A549 (cell line): ENCODE data around the gene RERE. TPM values are rescaled to one million over a fixed set of nuclear protein-coding genes. Genes with fewer than 3 reads are reported as not detected.

Source experiments
- ATAC-seq, 2 experiments: fragments of 200-7000 bp in 1 of 2; fragments of >200 bp in 1 of 2; cut with Nextera tagmentation in 1 of 2; cut with Tn5 transposase in 1 of 2; 3 replicates each; pipeline versions ENCODE4 v1.8.0 to v1.9.1; 2018 to 2020; ENCODE audit warnings: mild to moderate bottlenecking in 1 of 2, moderate library complexity in 1 of 2
- CTCF ChIA-PET: fragments of 300-600 bp; sonication (Branson Sonifier 250); formaldehyde crosslinking; extraction: SDS; loops from one replicate; lab custom pipeline; 2021; ENCODE audit warnings: antibody characterized with exemption, inconsistent platforms; lab: Yijun Ruan, JAX
- POLR2A ChIA-PET: fragments of 350-600 bp; formaldehyde crosslinking; extraction: SDS; loops from one replicate; lab custom pipeline; 2021; ENCODE audit warnings: antibody characterized with exemption, inconsistent platforms; lab: Yijun Ruan, JAX
- DNase-seq, 2 experiments: peaks; one replicate each; pipeline versions ENCODE4 v3.0.0 to v3.0.0-alpha.2; 2011 to 2016; ENCODE audit warnings: low read depth in 1 of 2, low spot score in 1 of 2
- FAIRE-seq: peaks from 2 replicates; lab custom pipeline; 2011; peaks lifted over from hg19 to GRCh38; lab: Jason Lieb, UNC
- H3K27ac ChIP-seq, 2 experiments: fragments of >200 bp; sonication (Bioruptor Twin); formaldehyde crosslinking; 3 replicates each; pipeline ENCODE4 v1.5.1; 2016 to 2017
- H3K4me1 ChIP-seq: fragments of >200 bp; sonication (Bioruptor Twin); formaldehyde crosslinking; 3 replicates; pipeline ENCODE4 v1.6.1; 2016
- H3K4me2 ChIP-seq: fragments of >200 bp; sonication (Bioruptor Twin); formaldehyde crosslinking; 3 replicates; pipeline ENCODE4 v1.6.1; 2016
- H3K4me3 ChIP-seq: fragments of >200 bp; sonication (Bioruptor Twin); formaldehyde crosslinking; 3 replicates; pipeline ENCODE4 v1.5.1; 2016
- H3K9me3 ChIP-seq: fragments of >200 bp; sonication (Bioruptor Twin); formaldehyde crosslinking; 3 replicates; pipeline ENCODE4 v1.6.1; 2016
- BHLHE40 ChIP-seq: IDR thresholded peaks from 2 replicates; pipeline ENCODE4 v1.6.1; 2012; ENCODE audit warnings: low read depth, low read length, inconsistent platforms
- CEBPB ChIP-seq, 2 experiments: fragments of >200 bp in 1 of 2; sonication (Bioruptor Twin) in 1 of 2; formaldehyde crosslinking in 1 of 2; IDR thresholded peaks; 2 replicates each; pipeline ENCODE4 v1.6.1; 2012 to 2016
- CHD2 ChIP-seq: fragments of 150-350 bp; IDR thresholded peaks from 2 replicates; pipeline ENCODE4 v1.6.1; 2014; ENCODE audit warnings: low read length; ENCODE audit not compliant: partially characterized antibody
- ESRRA ChIP-seq: fragments of 150-350 bp; IDR thresholded peaks from 2 replicates; pipeline ENCODE4 v1.6.1; 2014; ENCODE audit warnings: mild to moderate bottlenecking, low read length, borderline replicate concordance
- FOSB ChIP-seq: fragments of 250-450 bp; sonication (Bioruptor Pico); IDR thresholded peaks from 2 replicates; pipeline ENCODE4 v1.5.0; 2020; ENCODE audit warnings: mild to moderate bottlenecking, moderate library complexity
- FOSL2 ChIP-seq, 2 experiments: fragments of 450-650 bp in 1 of 2; fragments of >200 bp in 1 of 2; sonication (Bioruptor Twin) in 1 of 2; formaldehyde crosslinking; IDR thresholded peaks; 2 replicates each; pipeline versions ENCODE4 v1.5.0 to v1.6.1; 2016 to 2020; ENCODE audit warnings: mild to moderate bottlenecking in 1 of 2, moderate library complexity in 1 of 2
- FOXS1 ChIP-seq: fragments of 250-450 bp; sonication (Bioruptor Pico); IDR thresholded peaks from 2 replicates; pipeline ENCODE4 v1.5.0; 2020; ENCODE audit warnings: mild to moderate bottlenecking, moderate library complexity
- GATA3 ChIP-seq: IDR thresholded peaks from 2 replicates; pipeline ENCODE4 v1.6.1; 2012; ENCODE audit warnings: borderline replicate concordance
- HOXA7 ChIP-seq: fragments of 250-450 bp; sonication (Bioruptor Pico); IDR thresholded peaks from 2 replicates; pipeline ENCODE4 v1.5.0; 2020; ENCODE audit warnings: mild to moderate bottlenecking, moderate library complexity
- HOXB5 ChIP-seq: fragments of 250-450 bp; sonication (Bioruptor Pico); IDR thresholded peaks from 2 replicates; pipeline ENCODE4 v1.5.0; 2020; ENCODE audit warnings: mild to moderate bottlenecking, moderate library complexity
- JUNB ChIP-seq: fragments of >200 bp; sonication (Bioruptor Twin); formaldehyde crosslinking; IDR thresholded peaks from 2 replicates; pipeline ENCODE4 v1.6.1; 2016
- MAFK ChIP-seq: fragments of 450-650 bp; IDR thresholded peaks from 2 replicates; pipeline ENCODE4 v1.6.1; 2014; ENCODE audit not compliant: partially characterized antibody
- MAZ ChIP-seq: fragments of 150-350 bp; IDR thresholded peaks from 2 replicates; pipeline ENCODE4 v1.6.1; 2014; ENCODE audit warnings: antibody characterized with exemption, low read depth, low read length, borderline replicate concordance
- NPAS2 ChIP-seq: fragments of 250-450 bp; sonication (Bioruptor Pico); IDR thresholded peaks from 2 replicates; pipeline ENCODE4 v1.8.0; 2022; ENCODE audit warnings: mild to moderate bottlenecking, moderate library complexity, borderline replicate concordance
- NR3C1 ChIP-seq: fragments of >200 bp; sonication (Bioruptor Twin); formaldehyde crosslinking; IDR thresholded peaks from 3 replicates; pipeline ENCODE4 v1.6.1; 2017
- POLR2A ChIP-seq: IDR thresholded peaks from 2 replicates; pipeline ENCODE4 v1.6.1; 2012; ENCODE audit warnings: mild to moderate bottlenecking, low read length
- RAD21 ChIP-seq, 2 experiments: fragments of >200 bp in 1 of 2; sonication (Bioruptor Twin) in 1 of 2; formaldehyde crosslinking in 1 of 2; IDR thresholded peaks in 1 of 2; conservative IDR thresholded peaks in 1 of 2; 2 replicates in 1 of 2; 3 replicates in 1 of 2; pipeline ENCODE4 v1.6.1; 2012 to 2018; ENCODE audit warnings: inconsistent platforms in 1 of 2
- RFX5 ChIP-seq: fragments of 450-650 bp; IDR thresholded peaks from 2 replicates; pipeline ENCODE4 v1.7.1; 2014; ENCODE audit warnings: antibody characterized with exemption, mild to moderate bottlenecking, moderate library complexity
- RNF2 ChIP-seq: fragments of 200-600 bp; sonication (generic); IDR thresholded peaks from 2 replicates; pipeline ENCODE4 v1.6.1; 2016; ENCODE audit warnings: low read depth, mild to moderate bottlenecking, antibody characterized with exemption, moderate library complexity, borderline replicate concordance
- SREBF2 ChIP-seq: fragments of 450-650 bp; IDR thresholded peaks from 2 replicates; pipeline ENCODE4 v1.6.1; 2014; ENCODE audit warnings: mild to moderate bottlenecking, moderate library complexity
- TFCP2L1 ChIP-seq: fragments of 250-450 bp; sonication (Bioruptor Pico); IDR thresholded peaks from 2 replicates; pipeline ENCODE4 v1.5.0; 2021; ENCODE audit warnings: mild to moderate bottlenecking
- TP53 ChIP-seq: fragments of 250-450 bp; sonication (Bioruptor Pico); IDR thresholded peaks from 2 replicates; pipeline ENCODE4 v1.5.0; 2021; ENCODE audit warnings: mild to moderate bottlenecking, moderate library complexity
- ZFP36 ChIP-seq: fragments of 450-650 bp; IDR thresholded peaks from 2 replicates; pipeline ENCODE4 v1.6.1; 2014; ENCODE audit warnings: borderline replicate concordance; ENCODE audit not compliant: partially characterized antibody
- ZNF302 ChIP-seq: fragments of 250-450 bp; sonication (Bioruptor Pico); IDR thresholded peaks from 2 replicates; pipeline ENCODE4 v1.9.0; 2021; ENCODE audit warnings: inconsistent platforms, mild to moderate bottlenecking, moderate library complexity
- ZSCAN20 ChIP-seq: fragments of 250-450 bp; sonication (Bioruptor Pico); IDR thresholded peaks from 2 replicates; pipeline ENCODE4 v1.8.0; 2022; ENCODE audit warnings: mild to moderate bottlenecking, moderate library complexity
- WGBS: methylation state at CpG from one replicate; pipeline ENCODE4 v1.1.6; 2017; ENCODE audit errors: missing lambda C conversion rate; 5-methylcytosine and 5-hydroxymethylcytosine counted together
- polyA plus RNA-seq, 4 experiments: library from polyadenylated mRNA; depleted of rRNA in 3 of 4; stranded (reverse); fragments of >200 nt; fragmentation: RNase III in 1 of 4; extraction: RNeasy Plus Mini Kit Qiagen cat#74134 plus additional on column Dnase treatment in 1 of 4; gene quantifications; 2 replicates in 3 of 4; 3 replicates in 1 of 4; pipeline ENCODE4 v1.2.3, GENCODE V29; 2011 to 2017
- TF ChIP-seq, protein P1 (sequence below): fragments of >200 bp; sonication (Bioruptor Twin); formaldehyde crosslinking; IDR thresholded peaks from 3 replicates; pipeline ENCODE4 v1.6.1; 2016
- TF ChIP-seq, protein P2 (sequence below): fragments of 250-450 bp; sonication (Bioruptor Pico); IDR thresholded peaks from 2 replicates; pipeline ENCODE4 v1.5.0; 2020; ENCODE audit warnings: low read depth, mild to moderate bottlenecking, moderate library complexity
- TF ChIP-seq, protein P3 (sequence below): fragments of 250-450 bp; sonication (Bioruptor Pico); IDR thresholded peaks from 2 replicates; pipeline ENCODE4 v1.5.0; 2021; ENCODE audit warnings: mild to moderate bottlenecking, moderate library complexity, borderline replicate concordance

Gene RERE
- polyA plus RNA-seq, 2 of the 4 experiments (the other 2 are of a cell fraction), result 12.6 to 28.6 TPM

DNA sequence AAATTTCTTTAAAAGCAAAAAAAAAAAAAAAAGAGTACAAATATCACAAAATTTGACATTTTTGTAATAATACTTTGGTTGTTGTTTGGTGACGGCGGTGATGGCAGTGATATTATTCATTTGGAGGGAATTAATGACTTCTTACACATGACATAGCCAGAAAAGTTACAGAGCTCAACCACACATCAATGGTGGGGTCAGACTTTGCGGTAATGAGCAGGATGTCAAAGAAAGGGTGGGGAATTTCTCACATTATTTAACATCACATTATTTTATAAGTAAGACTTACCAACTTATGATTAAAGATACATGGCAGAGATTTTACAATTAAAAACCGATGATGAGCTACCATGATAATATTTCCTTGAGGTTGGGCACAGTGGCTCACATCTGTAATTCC is 248.2 kb downstream of the RERE start:
- ChIA-PET CTCF (interaction anchor here (1.0 to 2.4 kb wide), 4 partner anchors 8 to 102 kb away, joined by 3 to 20 read pairs (median 7); no protein-coding TSS in a partner anchor), POLR2A (no interaction called here)
- no peak overlapping the region for H3K27ac ChIP-seq
- H3K4me3 ChIP-seq, result no peak overlapping the region
- ATAC-seq (no peak), DNase-seq (no peak), FAIRE-seq (no peak)
- H3K4me1 ChIP-seq, result peaks cover 47% of the 10 kb centered on the region
- no peak overlapping the region for H3K4me2 ChIP-seq
- TF ChIP-seq ESRRA (no peak), NPAS2 (no peak), MAZ (no peak), BHLHE40 (no peak), GATA3 (no peak), FOXS1 (CRISPR knock-in tag) (no peak), RNF2 (no peak), HOXA7 (CRISPR knock-in tag) (no peak), SREBF2 (no peak), CHD2 (no peak), POLR2A (no peak)
- TF ChIP-seq, protein P1, sequence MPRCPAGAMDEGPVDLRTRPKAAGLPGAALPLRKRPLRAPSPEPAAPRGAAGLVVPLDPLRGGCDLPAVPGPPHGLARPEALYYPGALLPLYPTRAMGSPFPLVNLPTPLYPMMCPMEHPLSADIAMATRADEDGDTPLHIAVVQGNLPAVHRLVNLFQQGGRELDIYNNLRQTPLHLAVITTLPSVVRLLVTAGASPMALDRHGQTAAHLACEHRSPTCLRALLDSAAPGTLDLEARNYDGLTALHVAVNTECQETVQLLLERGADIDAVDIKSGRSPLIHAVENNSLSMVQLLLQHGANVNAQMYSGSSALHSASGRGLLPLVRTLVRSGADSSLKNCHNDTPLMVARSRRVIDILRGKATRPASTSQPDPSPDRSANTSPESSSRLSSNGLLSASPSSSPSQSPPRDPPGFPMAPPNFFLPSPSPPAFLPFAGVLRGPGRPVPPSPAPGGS, result no peak
- TF ChIP-seq, protein P2, sequence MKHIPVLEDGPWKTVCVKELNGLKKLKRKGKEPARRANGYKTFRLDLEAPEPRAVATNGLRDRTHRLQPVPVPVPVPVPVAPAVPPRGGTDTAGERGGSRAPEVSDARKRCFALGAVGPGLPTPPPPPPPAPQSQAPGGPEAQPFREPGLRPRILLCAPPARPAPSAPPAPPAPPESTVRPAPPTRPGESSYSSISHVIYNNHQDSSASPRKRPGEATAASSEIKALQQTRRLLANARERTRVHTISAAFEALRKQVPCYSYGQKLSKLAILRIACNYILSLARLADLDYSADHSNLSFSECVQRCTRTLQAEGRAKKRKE, result no peak
- TF ChIP-seq, protein P3, sequence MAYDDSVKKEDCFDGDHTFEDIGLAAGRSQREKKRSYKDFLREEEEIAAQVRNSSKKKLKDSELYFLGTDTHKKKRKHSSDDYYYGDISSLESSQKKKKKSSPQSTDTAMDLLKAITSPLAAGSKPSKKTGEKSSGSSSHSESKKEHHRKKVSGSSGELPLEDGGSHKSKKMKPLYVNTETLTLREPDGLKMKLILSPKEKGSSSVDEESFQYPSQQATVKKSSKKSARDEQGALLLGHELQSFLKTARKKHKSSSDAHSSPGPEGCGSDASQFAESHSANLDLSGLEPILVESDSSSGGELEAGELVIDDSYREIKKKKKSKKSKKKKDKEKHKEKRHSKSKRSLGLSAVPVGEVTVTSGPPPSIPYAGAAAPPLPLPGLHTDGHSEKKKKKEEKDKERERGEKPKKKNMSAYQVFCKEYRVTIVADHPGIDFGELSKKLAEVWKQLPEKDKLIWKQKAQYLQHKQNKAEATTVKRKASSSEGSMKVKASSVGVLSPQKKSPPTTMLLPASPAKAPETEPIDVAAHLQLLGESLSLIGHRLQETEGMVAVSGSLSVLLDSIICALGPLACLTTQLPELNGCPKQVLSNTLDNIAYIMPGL, result no peak
- 95% methylated on average over 4 of the region's 4 CpGs for whole genome bisulfite sequencing
- H3K9me3 ChIP-seq, result no peaks in the 10 kb centered on the region

DNA sequence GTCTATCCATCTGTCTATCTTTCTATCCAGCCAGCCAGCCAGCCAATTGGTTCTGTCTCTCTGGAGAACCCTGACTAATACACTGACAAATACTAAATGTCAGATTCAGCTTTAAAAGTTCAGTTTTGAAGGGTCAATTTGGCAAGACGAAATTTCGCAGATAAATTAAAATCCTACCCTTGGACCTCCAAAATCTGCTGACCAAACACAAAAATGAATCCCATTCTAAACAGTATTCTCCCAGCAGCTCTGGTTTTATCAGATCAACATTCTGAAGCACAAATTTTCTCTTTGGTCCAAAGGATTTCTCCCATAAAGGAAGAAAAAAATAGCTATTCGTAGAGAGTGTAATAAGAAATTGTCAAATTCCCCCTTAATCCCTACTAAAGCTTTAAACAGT is 248.6 kb downstream of the RERE start:
- no peak for FAIRE-seq
- TF ChIP-seq CEBPB (IDR thresholded peaks at IDR 0.05), result no peak
- no peak for TF ChIP-seq TFCP2L1 (CRISPR knock-in tag)
- peak; percentile 81 for TF ChIP-seq MAFK
- TF ChIP-seq FOSB (CRISPR knock-in tag), result no peak
- TF ChIP-seq HOXA7 (CRISPR knock-in tag), result no peak
- no peak for TF ChIP-seq TP53 (CRISPR knock-in tag)
- no peak for TF ChIP-seq ZFP36
- TF ChIP-seq NPAS2, result no peak
- no peak for TF ChIP-seq RAD21 (conservative IDR thresholded peaks at IDR 0.05 in 1 of 2, IDR thresholded peaks at IDR 0.05 in 1 of 2)
- WGBS, result 98% methylated on average over 3 of the region's 3 CpGs
- no peak overlapping the region for H3K4me2 ChIP-seq
- DNase-seq, result no peak
- H3K4me3 ChIP-seq, result no peak overlapping the region
- ATAC-seq, result no peak
- H3K4me1 ChIP-seq, result peaks cover 48% of the 10 kb centered on the region
- H3K9me3 ChIP-seq, result no peaks in the 10 kb centered on the region
- H3K27ac ChIP-seq, result no peak overlapping the region
- ChIA-PET POLR2A (no interaction called here), CTCF (interaction anchor here (0.6 to 1.7 kb wide), 4 partner anchors 102 to 930 kb away, joined by 3 to 6 read pairs (median 4); no protein-coding TSS in a partner anchor)

DNA sequence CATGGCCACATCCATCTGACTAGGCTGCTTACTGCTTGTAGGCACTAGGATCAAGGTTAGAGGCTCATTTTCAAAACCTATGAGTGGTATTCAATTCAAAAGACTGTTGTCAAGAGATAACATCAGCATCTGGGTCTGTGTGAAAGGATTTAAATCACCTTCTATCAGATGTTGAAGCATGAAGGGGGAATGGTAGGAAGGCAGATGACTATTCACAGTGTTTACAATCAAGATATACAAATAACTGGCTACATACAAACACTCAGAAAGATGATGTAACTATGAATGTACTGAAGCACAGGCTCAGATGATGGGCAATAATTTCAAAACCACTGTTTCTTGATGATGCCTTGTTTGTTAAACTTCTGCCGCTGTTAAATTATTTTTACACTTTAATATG is 250.3 kb downstream of the RERE start:
- H3K4me1 ChIP-seq, result peaks cover 58% of the 10 kb centered on the region
- DNase-seq, result no peak
- TF ChIP-seq ZNF302 (CRISPR knock-in tag) (no peak), NR3C1 (no peak), ESRRA (no peak), TFCP2L1 (CRISPR knock-in tag) (no peak), RFX5 (no peak), HOXB5 (CRISPR knock-in tag) (no peak), FOSL2 (IDR thresholded peaks at IDR 0.05) (no peak), FOSL2 (CRISPR knock-in tag; IDR thresholded peaks at IDR 0.05) (no peak), JUNB (no peak), SREBF2 (no peak), CHD2 (no peak), HOXA7 (CRISPR knock-in tag) (no peak), ZSCAN20 (CRISPR knock-in tag) (no peak)
- ATAC-seq, result no peak
- ChIA-PET CTCF (interaction anchor here (1.3 to 1.7 kb wide), 3 partner anchors 138 to 282 kb away, joined by 3 to 6 read pairs (median 4); no protein-coding TSS in a partner anchor), POLR2A (no interaction called here)
- 85% methylated on average over 1 of the region's 1 CpG for WGBS
- H3K4me2 ChIP-seq, result peak overlapping the region; percentile 3; the same call in 1 of the 3 replicates
- no peak overlapping the region for H3K27ac ChIP-seq
- no peaks in the 10 kb centered on the region for H3K9me3 ChIP-seq
- FAIRE-seq, result no peak
- H3K4me3 ChIP-seq, result no peak overlapping the region
